ENCODE data around the gene DOCK4.

Gene DOCK4

DNA sequence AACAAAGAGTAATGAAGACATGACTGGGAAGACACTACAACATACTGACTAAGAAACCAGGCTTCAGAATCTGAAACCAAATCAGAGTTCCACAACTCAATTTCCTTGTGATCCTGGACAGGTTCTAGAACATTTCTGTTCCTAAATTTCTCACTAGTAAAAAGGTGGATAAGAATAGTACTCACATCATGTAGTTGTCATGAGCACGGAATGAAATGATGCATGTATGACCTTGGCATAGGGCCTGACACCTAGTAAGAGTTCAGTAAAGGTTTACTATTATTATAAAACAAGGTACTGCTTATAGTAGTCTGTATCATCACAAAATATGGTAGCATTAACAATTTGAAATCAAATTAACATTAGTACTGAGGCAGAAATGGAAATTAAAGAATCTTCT is 19.9 kb downstream of the DOCK4 start:
- FAIRE-seq = no peak

- no peak for FAIRE-seq
Measured at GRCh38 chr7:112185005-112185834, 21.0 kb downstream of the DOCK4 start.

DNA sequence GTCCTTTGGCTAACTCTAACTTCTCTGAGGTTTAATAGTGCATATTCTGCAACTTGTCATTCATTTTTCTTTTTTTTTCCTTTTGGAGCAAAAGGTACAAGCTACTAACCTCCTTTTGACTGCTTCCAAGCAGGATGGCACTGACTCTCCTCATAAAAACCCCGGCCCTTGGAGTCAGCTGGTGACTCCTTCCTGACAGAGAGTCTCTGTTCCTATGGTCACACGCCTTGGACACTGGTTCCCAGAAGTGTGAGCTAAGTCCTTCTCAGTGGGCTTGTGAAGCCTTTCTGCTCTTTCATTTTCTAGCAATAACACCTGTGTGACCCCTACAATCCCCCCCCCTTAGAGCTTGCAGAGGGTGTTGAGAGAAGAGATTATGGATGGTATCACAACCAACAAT is 21.7 kb downstream of the DOCK4 start:
- no peak for FAIRE-seq

DNA sequence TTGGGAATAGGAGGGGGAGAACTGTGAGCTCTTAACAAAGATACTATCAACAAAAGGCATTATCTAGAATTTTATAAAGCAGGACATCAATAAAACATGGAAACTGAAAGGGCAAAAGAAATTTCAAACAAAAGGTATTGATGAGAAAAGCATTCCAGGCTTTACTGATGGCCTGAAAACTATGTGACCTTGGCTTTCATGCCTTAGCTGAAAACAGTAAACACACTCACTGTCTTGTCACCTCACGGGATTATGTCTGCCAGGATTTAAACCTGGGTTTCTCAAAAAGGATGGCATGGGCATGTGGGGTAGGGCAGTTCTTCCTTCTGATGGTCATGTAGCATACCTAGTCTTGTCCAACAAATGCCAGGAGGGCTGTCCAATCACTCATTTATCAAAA is 22.9 kb downstream of the DOCK4 start:
- no peak for FAIRE-seq

DNA sequence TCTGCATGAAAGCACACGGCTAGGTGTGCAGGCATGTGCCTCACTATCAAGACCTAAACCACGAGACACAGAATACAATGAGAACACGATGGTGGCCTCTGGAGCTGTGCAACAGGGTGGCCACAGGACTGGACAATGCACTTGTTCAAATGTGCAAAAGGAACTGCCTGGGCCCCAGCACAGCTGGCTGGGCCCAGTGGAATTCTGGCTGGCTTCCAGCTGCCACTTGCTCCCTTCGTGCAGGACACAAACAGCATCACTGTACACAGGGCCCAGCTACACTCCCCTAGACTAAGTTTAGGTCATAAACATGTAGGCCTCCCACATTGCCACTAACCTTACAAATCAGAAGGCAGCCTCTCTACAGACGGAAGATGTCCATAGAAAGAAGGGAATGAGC is 23.4 kb downstream of the DOCK4 start:
- FAIRE-seq = no peak

DNA sequence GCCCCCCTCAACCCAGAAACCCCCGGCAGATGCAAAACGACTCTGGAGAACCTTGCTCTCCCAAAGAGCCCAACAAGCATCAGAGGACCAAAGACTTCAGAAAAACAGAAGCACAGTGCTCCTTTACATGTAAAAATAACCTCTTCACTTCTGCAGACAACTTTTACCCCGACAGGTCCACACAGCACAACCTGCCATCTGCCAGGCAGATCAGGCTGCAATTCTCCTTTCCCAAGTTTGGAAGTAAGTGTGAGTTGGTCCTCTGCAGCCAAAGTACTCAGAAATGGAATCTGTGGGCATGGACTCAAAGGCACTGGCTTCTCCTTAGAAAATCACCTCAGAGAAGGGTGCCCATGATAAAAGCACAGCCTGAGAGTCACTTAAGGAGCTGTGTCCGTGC is 26.0 kb downstream of the DOCK4 start:
- no peak for FAIRE-seq

- FAIRE-seq = no peak
Measured at GRCh38 chr7:112176693-112177415, 29.3 kb downstream of the DOCK4 start.

- no peak for FAIRE-seq
Measured at GRCh38 chr7:112176241-112176640, 30.0 kb downstream of the DOCK4 start.

DNA sequence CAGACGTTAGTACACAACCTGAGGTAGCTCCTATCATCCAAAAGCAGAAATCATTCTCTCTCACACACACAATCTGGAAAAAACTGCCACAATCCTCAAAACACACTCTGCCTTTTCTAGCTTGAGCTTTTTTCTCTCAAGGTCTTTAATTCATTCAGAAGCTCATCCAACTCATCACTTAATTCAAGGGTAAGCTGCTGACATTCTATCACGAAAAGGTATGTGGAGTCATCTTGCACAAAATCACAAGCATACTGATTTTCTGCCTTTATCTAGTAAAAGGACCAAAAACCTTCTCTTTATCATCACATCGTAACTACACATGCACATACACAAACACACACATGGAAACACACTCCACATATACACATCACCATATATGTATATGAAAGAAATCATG is 32.0 kb downstream of the DOCK4 start:
- no peak for FAIRE-seq

- no peak for FAIRE-seq
Measured at GRCh38 chr7:112173568-112173905, 32.7 kb downstream of the DOCK4 start.

DNA sequence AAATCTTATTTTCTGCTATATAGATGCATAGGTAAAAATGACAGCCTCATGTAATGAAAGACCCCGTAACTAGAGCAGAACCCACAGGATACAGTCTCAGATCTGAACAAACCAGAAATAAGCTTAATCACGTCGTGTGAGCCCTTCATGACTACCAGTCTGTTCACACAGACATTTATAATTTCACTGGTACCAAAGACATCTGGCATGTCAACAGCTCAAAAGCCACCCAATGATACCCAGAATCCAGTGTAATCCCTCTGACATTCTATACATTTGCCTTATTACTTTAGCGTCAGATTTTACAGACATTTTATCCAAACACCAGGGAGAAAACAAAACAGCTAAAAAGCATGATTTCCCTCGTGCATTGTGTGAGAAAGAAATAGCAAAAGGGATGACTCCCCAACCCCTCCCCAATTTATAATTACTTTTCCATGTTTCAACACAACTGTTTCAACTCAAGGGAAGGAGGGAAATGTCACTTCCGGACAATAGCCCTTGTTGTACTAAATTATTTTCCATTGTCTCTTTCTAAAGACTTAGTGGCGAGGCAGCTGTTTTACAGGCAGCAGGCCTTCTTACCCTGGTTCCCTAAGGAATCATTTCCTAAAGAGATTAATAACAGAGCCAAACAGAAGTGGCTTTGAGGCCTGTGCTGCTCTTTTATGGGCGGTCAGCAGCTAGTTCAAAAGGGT is 33.2 kb downstream of the DOCK4 start:
- FAIRE-seq = no peak

DNA sequence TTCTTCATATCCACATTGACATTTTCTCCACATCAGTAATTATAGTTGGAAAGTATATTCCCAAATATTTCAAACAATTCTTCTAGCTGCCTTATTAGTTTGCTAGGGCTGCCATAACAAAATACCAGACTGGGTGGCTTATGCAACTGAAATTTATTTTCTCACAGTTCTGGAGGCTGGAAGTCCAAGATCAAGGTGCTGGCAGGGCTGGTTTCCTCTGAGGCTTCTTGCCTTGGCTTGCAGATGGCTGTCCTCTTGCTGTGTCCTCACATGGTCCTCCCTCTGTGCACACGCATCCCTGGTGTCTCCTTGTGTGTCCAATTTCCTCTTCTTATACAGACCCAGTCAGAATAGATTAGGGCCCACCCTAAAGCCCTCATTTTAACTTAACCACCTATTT is 34.5 kb downstream of the DOCK4 start:
- no peak for FAIRE-seq

- no peak for FAIRE-seq
Measured at GRCh38 chr7:112168915-112169314, 37.3 kb downstream of the DOCK4 start.

DNA sequence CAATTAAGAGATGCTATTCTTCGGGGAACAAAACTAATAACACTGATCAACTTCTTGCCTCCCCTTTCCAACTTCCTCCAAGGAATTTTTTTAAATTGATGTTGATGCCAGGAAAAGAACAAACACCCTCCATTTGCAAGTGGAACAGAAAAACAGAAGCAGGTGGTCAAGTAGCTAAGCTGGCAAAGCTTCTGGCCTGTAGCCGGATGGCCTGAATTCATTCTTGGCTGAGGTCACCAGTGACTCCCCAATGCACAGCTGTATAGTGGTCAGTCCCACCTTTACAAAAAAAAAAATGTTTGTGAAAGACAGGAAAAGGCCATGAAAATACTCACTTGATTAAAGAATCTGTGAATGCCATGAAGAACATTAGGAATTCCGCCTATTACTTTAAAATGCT is 39.1 kb downstream of the DOCK4 start:
- no peak for FAIRE-seq

DNA sequence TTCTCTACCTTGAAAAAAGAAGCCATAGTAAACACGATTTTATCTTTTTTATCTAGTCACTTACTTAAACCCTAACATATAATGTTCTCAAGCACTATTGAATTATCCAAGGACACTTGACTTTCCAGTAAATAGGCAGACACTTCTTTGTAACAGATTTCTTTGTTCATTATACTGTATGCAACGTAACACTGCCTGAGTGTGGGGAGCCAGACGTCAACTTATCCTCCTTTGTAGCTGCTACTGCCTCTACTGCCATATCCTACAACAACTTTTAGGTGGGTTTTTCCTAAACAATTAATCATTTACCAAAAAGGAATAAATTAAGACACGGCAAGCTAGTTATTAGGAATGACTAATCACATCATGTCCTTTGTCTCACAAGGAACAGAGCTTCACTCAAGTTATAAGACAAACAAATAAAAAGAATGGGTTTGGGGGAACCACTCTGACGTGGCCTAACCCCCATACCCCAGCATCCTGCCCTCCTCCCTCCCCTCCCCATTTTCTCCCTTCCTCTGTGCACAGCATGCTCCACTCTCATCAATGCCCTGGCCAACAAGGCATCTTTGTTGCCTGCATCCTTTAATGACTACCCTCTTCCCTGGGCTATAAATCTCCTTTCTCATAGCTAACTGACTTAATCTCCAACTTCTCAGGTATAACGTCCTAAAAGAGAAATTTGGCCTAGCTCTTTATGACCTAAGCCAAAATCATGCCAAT is 43.3 kb downstream of the DOCK4 start:
- FAIRE-seq = no peak

DNA sequence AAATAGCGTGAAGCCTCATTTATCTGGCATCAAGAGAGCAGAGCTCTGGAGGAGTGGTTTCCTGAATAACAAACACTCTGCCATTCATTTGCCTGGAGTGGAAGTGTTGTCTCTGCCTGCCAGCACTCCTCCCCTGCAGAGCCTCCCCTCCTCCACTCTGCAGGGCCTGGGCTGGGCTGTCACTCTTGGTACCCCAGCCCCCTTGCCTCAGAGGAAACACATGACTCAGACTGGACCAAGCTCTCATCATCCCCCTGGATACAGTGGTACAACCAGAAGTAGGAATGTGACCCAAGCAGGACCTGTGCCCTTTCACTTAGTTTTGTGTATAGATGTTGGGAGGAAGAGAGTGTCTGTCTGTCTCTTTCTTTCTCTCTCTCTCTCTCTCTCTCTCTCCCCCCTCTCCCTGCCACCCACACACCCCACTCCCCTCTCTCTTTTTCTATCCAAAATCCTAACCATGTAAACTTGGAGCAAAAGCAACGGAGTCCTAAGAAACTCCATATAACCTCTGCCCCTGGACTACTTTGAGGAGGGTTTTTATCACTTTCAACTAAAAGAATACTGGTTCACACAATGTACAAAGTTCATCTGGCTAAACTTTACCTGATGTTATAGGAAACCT is 43.9 kb downstream of the DOCK4 start:
- FAIRE-seq = no peak

- FAIRE-seq = no peak
Measured at GRCh38 chr7:112161253-112162141, 44.7 kb downstream of the DOCK4 start.

- no peak for FAIRE-seq
Measured at GRCh38 chr7:112160771-112161150, 45.4 kb downstream of the DOCK4 start.

DNA sequence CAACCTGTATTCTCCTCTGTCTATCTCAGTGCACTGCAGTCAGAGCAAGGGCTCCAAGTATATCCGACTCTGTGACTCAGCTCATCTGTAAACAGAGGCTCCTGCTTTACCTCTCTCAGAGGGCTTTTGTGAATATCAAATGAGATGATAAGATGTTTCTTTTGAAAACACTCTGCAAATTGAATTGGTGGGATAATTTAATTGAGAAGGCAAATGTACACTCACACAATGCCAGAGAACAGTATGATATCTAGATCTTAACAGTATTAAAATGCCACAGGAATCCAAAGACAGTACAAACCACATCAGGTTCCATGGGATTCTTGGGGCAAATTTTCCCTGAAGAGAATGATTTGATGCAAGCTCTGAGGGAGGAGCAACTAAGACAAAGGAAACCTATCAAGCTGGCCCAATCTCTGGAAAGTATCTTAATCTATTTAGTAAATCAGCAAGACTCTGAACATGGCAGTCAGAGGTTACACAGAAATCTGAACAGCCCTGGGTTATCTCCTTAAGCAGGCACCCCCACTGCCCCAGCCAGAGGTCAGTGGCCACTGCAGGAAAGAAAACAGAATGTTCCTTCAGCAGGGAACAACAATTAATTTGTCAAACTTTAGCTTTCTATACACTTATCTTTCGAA is 45.9 kb downstream of the DOCK4 start:
- FAIRE-seq = no peak

GRCh38 chr7:112159351-112159750 is 46.8 kb downstream of the DOCK4 start:
- no peak for FAIRE-seq

GRCh38 chr7:112157072-112157471 is 49.1 kb downstream of the DOCK4 start:
- FAIRE-seq = no peak

Measured in colon (tissue), 2 donors.